WTC11 (cell line): ENCODE data around the gene KRTAP5-2. TPM values are rescaled to one million over a fixed set of nuclear protein-coding genes. Genes with fewer than 3 reads are reported as not detected.

ENCODE experiments used
- ATAC-seq: fragments of 200-7000 bp; cut with Tn5 transposase; 2 replicates; pipeline ENCODE4 v1.10.0; 2021; ENCODE audit warnings: mild to moderate bottlenecking, moderate library complexity
- CTCF ChIA-PET: fragments of 300-600 bp; sonication (Branson Sonifier 250); formaldehyde crosslinking; loops from one replicate; lab custom pipeline; 2021; ENCODE audit warnings: antibody characterized with exemption; lab: Charles Lee
- POLR2A ChIA-PET: fragments of 350-600 bp; sonication (Branson Sonifier 250); formaldehyde crosslinking; loops from one replicate; lab custom pipeline; 2021; ENCODE audit warnings: antibody characterized with exemption; lab: Charles Lee
- DNase-seq: peaks from one replicate; pipeline ENCODE4 v3.0.0; 2021; ENCODE audit warnings: low spot score
- H3K27ac Mint-ChIP-seq: 2 replicates; pipeline ENCODE4 v1.8.0; 2021; ENCODE audit warnings: mixed read lengths
- H3K27me3 Mint-ChIP-seq: 2 replicates; pipeline ENCODE4 v1.8.0; 2021; ENCODE audit warnings: low read depth, mild to moderate bottlenecking, moderate library complexity, mixed read lengths
- H3K36me3 Mint-ChIP-seq: 2 replicates; pipeline ENCODE4 v1.8.0; 2021; ENCODE audit warnings: mixed read lengths
- H3K4me1 Mint-ChIP-seq: 2 replicates; pipeline ENCODE4 v1.8.0; 2022; ENCODE audit warnings: mixed read lengths
- H3K4me3 Mint-ChIP-seq: 2 replicates; pipeline ENCODE4 v1.8.0; 2021; ENCODE audit warnings: mild to moderate bottlenecking, moderate library complexity, mixed read lengths
- H3K9me3 Mint-ChIP-seq: 2 replicates; pipeline ENCODE4 v1.8.0; 2021; ENCODE audit warnings: mixed read lengths
- ATF1 ChIP-seq: sonication (generic); formaldehyde crosslinking; IDR thresholded peaks from 2 replicates; pipeline ENCODE4 v1.8.1; 2023; ENCODE audit warnings: mild to moderate bottlenecking, moderate library complexity, missing genetic modification reagents
- FOXP1 ChIP-seq: sonication (generic); formaldehyde crosslinking; IDR thresholded peaks from 2 replicates; pipeline ENCODE4 v1.8.0; 2022; ENCODE audit warnings: missing genetic modification reagents, mild to moderate bottlenecking, moderate library complexity, borderline replicate concordance
- IRF2 ChIP-seq: sonication (generic); formaldehyde crosslinking; IDR thresholded peaks from 2 replicates; pipeline ENCODE4 v1.8.0; 2022; ENCODE audit warnings: low read depth, missing genetic modification reagents, borderline replicate concordance
- JUN ChIP-seq: sonication (generic); formaldehyde crosslinking; IDR thresholded peaks from 2 replicates; pipeline ENCODE4 v1.8.0; 2023; ENCODE audit warnings: mild to moderate bottlenecking, missing genetic modification reagents
- MXD4 ChIP-seq: fragments of 250-450 bp; sonication (Bioruptor Pico); IDR thresholded peaks from 2 replicates; pipeline ENCODE4 v1.8.0; 2021; ENCODE audit warnings: mild to moderate bottlenecking, moderate library complexity, borderline replicate concordance
- RELA ChIP-seq: sonication (generic); formaldehyde crosslinking; IDR thresholded peaks from 2 replicates; pipeline ENCODE4 v1.8.1; 2022; ENCODE audit warnings: missing genetic modification reagents, mild to moderate bottlenecking, borderline replicate concordance
- TEAD4 ChIP-seq: sonication (generic); formaldehyde crosslinking; IDR thresholded peaks from 2 replicates; pipeline ENCODE4 v1.8.0; 2022; ENCODE audit warnings: mild to moderate bottlenecking, missing genetic modification reagents
- ZNF138 ChIP-seq: sonication (generic); formaldehyde crosslinking; conservative IDR thresholded peaks from 2 replicates; pipeline ENCODE4 v1.8.1; 2022; ENCODE audit warnings: mild to moderate bottlenecking, moderate library complexity, missing genetic modification reagents
- ZNF219 ChIP-seq: sonication (generic); formaldehyde crosslinking; IDR thresholded peaks from 2 replicates; pipeline ENCODE4 v1.8.0; 2023; ENCODE audit warnings: missing genetic modification reagents, mild to moderate bottlenecking, borderline replicate concordance
- ZNF232 ChIP-seq: sonication (generic); formaldehyde crosslinking; IDR thresholded peaks from 2 replicates; pipeline ENCODE4 v1.8.0; 2022; ENCODE audit warnings: mild to moderate bottlenecking, missing genetic modification reagents
- ZNF396 ChIP-seq: fragments of 250-450 bp; sonication (Bioruptor Pico); IDR thresholded peaks from 2 replicates; pipeline ENCODE4 v1.8.0; 2021; ENCODE audit warnings: mild to moderate bottlenecking, moderate library complexity, borderline replicate concordance
- total RNA-seq: library from RNA; stranded (reverse); gene quantifications from 3 replicates; pipeline ENCODE4 v1.2.3, GENCODE V29; 2021
- TF ChIP-seq, protein P1 (sequence below): sonication (generic); formaldehyde crosslinking; IDR thresholded peaks from 2 replicates; pipeline ENCODE4 v1.8.1; 2023; ENCODE audit warnings: mild to moderate bottlenecking, moderate library complexity, missing genetic modification reagents
- TF ChIP-seq, protein P2 (sequence below): fragments of 250-450 bp; sonication (Bioruptor Pico); IDR thresholded peaks from 2 replicates; pipeline ENCODE4 v1.8.0; 2021; ENCODE audit warnings: mild to moderate bottlenecking
- TF ChIP-seq, protein P3 (sequence below): sonication (generic); formaldehyde crosslinking; IDR thresholded peaks from 2 replicates; pipeline ENCODE4 v1.8.1; 2023; ENCODE audit warnings: mild to moderate bottlenecking, missing genetic modification reagents, moderate library complexity
- TF ChIP-seq, protein P4 (sequence below): sonication (generic); formaldehyde crosslinking; IDR thresholded peaks from 2 replicates; pipeline ENCODE4 v1.8.0; 2022; ENCODE audit warnings: mild to moderate bottlenecking, missing genetic modification reagents
- TF ChIP-seq, protein P5 (sequence below): sonication (generic); formaldehyde crosslinking; IDR thresholded peaks from 2 replicates; pipeline ENCODE4 v1.8.0; 2022; ENCODE audit warnings: mild to moderate bottlenecking, missing genetic modification reagents
- TF ChIP-seq, protein P6 (sequence below): sonication (generic); formaldehyde crosslinking; IDR thresholded peaks from 2 replicates; pipeline ENCODE4 v1.8.1; 2023; ENCODE audit warnings: mild to moderate bottlenecking, missing genetic modification reagents, borderline replicate concordance
- TF ChIP-seq, protein P7 (sequence below): sonication (generic); formaldehyde crosslinking; conservative IDR thresholded peaks from 2 replicates; pipeline ENCODE4 v1.8.1; 2022; ENCODE audit warnings: mild to moderate bottlenecking, missing genetic modification reagents

The KRTAP5-2 gene
- total RNA-seq, 1 experiment from 2014 or later, result not detected

DNA sequence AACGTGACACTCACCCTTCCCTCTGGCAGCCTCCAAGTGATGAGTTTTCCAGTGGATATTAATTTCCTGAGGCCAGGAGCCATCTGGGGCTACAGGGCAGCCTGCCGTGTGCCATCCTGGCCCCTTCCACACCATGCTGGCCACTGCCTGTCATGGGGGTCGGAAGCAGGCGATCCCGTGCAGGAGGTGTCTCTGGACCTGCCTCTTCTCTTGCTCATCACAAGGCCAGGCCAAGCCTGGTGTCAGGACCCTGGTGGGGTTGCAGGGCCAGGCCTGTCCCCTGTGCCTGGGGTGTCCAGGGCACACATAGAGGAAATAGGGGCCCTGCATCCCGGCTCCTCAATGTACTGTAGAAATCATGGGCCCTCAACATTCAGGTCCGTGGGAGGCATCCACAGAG, 6.6 kb upstream of the KRTAP5-2 start (continued):
- TF ChIP-seq ZNF138 (CRISPR knock-in tag), result no peak

DNA sequence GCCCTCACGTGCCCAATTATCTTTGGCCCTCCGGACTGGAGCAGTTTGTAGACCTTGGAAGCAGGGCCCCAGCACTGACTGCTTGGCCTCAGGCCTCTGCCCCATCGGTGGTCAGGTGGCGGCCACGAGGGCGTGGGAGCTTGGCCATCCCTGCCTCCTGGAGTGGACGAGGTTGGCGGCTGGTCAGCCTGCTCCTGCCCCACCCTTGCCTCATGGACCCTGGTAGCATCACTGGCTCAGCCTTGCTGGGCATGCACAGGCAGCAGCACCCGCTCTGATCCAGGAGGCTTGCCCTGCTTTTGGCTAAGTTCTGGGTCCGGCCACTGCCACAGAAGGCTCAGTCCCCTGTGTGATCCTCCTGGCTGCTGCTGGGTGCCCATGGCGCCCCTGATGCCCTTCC, 6.1 kb upstream of the KRTAP5-2 start:
- POLR2A ChIA-PET, result no interaction called here
- H3K9me3 Mint-ChIP-seq, result peaks cover 34% of the 10 kb centered on the region
- TF ChIP-seq, protein P1, sequence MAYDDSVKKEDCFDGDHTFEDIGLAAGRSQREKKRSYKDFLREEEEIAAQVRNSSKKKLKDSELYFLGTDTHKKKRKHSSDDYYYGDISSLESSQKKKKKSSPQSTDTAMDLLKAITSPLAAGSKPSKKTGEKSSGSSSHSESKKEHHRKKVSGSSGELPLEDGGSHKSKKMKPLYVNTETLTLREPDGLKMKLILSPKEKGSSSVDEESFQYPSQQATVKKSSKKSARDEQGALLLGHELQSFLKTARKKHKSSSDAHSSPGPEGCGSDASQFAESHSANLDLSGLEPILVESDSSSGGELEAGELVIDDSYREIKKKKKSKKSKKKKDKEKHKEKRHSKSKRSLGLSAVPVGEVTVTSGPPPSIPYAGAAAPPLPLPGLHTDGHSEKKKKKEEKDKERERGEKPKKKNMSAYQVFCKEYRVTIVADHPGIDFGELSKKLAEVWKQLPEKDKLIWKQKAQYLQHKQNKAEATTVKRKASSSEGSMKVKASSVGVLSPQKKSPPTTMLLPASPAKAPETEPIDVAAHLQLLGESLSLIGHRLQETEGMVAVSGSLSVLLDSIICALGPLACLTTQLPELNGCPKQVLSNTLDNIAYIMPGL (CRISPR knock-in tag), result no peak
- TF ChIP-seq MXD4 (no peak), ZNF138 (CRISPR knock-in tag) (no peak), FOXP1 (CRISPR knock-in tag) (no peak), TEAD4 (CRISPR knock-in tag) (no peak), IRF2 (no peak), ZNF219 (CRISPR knock-in tag) (no peak), ZNF396 (CRISPR knock-in tag) (no peak), JUN (CRISPR knock-in tag) (no peak), RELA (CRISPR knock-in tag) (no peak), ATF1 (no peak), ZNF232 (CRISPR knock-in tag) (no peak)
- TF ChIP-seq, protein P2, sequence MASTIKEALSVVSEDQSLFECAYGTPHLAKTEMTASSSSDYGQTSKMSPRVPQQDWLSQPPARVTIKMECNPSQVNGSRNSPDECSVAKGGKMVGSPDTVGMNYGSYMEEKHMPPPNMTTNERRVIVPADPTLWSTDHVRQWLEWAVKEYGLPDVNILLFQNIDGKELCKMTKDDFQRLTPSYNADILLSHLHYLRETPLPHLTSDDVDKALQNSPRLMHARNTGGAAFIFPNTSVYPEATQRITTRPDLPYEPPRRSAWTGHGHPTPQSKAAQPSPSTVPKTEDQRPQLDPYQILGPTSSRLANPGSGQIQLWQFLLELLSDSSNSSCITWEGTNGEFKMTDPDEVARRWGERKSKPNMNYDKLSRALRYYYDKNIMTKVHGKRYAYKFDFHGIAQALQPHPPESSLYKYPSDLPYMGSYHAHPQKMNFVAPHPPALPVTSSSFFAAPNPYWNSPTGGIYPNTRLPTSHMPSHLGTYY (CRISPR knock-in tag), result no peak
- TF ChIP-seq, protein P3, sequence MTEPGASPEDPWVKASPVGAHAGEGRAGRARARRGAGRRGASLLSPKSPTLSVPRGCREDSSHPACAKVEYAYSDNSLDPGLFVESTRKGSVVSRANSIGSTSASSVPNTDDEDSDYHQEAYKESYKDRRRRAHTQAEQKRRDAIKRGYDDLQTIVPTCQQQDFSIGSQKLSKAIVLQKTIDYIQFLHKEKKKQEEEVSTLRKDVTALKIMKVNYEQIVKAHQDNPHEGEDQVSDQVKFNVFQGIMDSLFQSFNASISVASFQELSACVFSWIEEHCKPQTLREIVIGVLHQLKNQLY (CRISPR knock-in tag), result no peak
- TF ChIP-seq, protein P4, sequence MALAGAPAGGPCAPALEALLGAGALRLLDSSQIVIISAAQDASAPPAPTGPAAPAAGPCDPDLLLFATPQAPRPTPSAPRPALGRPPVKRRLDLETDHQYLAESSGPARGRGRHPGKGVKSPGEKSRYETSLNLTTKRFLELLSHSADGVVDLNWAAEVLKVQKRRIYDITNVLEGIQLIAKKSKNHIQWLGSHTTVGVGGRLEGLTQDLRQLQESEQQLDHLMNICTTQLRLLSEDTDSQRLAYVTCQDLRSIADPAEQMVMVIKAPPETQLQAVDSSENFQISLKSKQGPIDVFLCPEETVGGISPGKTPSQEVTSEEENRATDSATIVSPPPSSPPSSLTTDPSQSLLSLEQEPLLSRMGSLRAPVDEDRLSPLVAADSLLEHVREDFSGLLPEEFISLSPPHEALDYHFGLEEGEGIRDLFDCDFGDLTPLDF (CRISPR knock-in tag), result no peak
- TF ChIP-seq, protein P5, sequence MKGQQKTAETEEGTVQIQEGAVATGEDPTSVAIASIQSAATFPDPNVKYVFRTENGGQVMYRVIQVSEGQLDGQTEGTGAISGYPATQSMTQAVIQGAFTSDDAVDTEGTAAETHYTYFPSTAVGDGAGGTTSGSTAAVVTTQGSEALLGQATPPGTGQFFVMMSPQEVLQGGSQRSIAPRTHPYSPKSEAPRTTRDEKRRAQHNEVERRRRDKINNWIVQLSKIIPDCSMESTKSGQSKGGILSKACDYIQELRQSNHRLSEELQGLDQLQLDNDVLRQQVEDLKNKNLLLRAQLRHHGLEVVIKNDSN (CRISPR knock-in tag), result no peak
- TF ChIP-seq, protein P6, sequence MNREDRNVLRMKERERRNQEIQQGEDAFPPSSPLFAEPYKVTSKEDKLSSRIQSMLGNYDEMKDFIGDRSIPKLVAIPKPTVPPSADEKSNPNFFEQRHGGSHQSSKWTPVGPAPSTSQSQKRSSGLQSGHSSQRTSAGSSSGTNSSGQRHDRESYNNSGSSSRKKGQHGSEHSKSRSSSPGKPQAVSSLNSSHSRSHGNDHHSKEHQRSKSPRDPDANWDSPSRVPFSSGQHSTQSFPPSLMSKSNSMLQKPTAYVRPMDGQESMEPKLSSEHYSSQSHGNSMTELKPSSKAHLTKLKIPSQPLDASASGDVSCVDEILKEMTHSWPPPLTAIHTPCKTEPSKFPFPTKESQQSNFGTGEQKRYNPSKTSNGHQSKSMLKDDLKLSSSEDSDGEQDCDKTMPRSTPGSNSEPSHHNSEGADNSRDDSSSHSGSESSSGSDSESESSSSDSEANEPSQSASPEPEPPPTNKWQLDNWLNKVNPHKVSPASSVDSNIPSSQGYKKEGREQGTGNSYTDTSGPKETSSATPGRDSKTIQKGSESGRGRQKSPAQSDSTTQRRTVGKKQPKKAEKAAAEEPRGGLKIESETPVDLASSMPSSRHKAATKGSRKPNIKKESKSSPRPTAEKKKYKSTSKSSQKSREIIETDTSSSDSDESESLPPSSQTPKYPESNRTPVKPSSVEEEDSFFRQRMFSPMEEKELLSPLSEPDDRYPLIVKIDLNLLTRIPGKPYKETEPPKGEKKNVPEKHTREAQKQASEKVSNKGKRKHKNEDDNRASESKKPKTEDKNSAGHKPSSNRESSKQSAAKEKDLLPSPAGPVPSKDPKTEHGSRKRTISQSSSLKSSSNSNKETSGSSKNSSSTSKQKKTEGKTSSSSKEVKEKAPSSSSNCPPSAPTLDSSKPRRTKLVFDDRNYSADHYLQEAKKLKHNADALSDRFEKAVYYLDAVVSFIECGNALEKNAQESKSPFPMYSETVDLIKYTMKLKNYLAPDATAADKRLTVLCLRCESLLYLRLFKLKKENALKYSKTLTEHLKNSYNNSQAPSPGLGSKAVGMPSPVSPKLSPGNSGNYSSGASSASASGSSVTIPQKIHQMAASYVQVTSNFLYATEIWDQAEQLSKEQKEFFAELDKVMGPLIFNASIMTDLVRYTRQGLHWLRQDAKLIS (CRISPR knock-in tag), result no peak
- TF ChIP-seq, protein P7, sequence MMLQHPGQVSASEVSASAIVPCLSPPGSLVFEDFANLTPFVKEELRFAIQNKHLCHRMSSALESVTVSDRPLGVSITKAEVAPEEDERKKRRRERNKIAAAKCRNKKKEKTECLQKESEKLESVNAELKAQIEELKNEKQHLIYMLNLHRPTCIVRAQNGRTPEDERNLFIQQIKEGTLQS (CRISPR knock-in tag), result no peak
- TF ChIP-seq, all 79 proteins: peak for 0
- H3K4me1 Mint-ChIP-seq, result peaks cover 17% of the 10 kb centered on the region
- no peak overlapping the region for H3K4me3 Mint-ChIP-seq
- ATAC-seq (no peak), DNase-seq (no peak)
- H3K27ac Mint-ChIP-seq, result no peak overlapping the region
- CTCF ChIA-PET, result no interaction called here
- peaks cover 31% of the 10 kb centered on the region for H3K36me3 Mint-ChIP-seq
- peaks cover 38% of the 10 kb centered on the region for H3K27me3 Mint-ChIP-seq
